Measurements from ENCODE around the gene DTNBP1.

GRCh38 chr6:15491255-15491985 lies 171.4 kb downstream of the DTNBP1 start:
- TF ChIP-seq CHD2 (IDR thresholded peaks at IDR 0.05; ENCODE audit: low read length) (no peak), POLR2AphosphoS5 (IDR thresholded peaks at IDR 0.05; ENCODE audit: low read depth, low read length) (peak; percentile 37; the same call in 1 of the 2 replicates), POLR2A (IDR thresholded peaks at IDR 0.05; ENCODE audit: control extremely low read depth in 1 of 2, low read depth in 2 of 2, low read length in 2 of 2) (no peak), BRCA1 (IDR thresholded peaks at IDR 0.05; ENCODE audit: low read depth, low read length) (no peak), SIN3A (conservative IDR thresholded peaks at IDR 0.05 in 1 of 2, IDR thresholded peaks at IDR 0.05 in 1 of 2; ENCODE audit: low read depth in 1 of 2, low read length in 2 of 2) (no peak), CTCF (IDR thresholded peaks at IDR 0.05; ENCODE audit: control extremely low read depth in 1 of 3, insufficient read depth in 1 of 3, low read depth in 1 of 3, low read length in 3 of 3) (peak; percentile 72 to 86 (median 74)), GABPA (IDR thresholded peaks at IDR 0.05; ENCODE audit: borderline replicate concordance, insufficient read depth, low read length) (no peak), RFX5 (IDR thresholded peaks at IDR 0.05; ENCODE audit: borderline replicate concordance, low read depth, low read length) (no peak), MAX (IDR thresholded peaks at IDR 0.05) (no peak), HDAC6 (IDR thresholded peaks at IDR 0.05; ENCODE audit: low read depth, low read length) (no peak), CEBPB (IDR thresholded peaks at IDR 0.05; ENCODE audit: low read depth, low read length) (no peak), BCL11A (IDR thresholded peaks at IDR 0.05; ENCODE audit: low read depth in 2 of 2, low read length in 2 of 2) (no peak), JUND (IDR thresholded peaks at IDR 0.05; ENCODE audit: low read length) (no peak)
